Measurements from ENCODE around the gene OASL.

OASL gene

GRCh38 chr12:120981407-120981941, 57.6 kb downstream of the OASL start:
- no peak for DNase-seq (ENCODE audit: low read depth in 1 of 2, low spot score in 1 of 2)
- Histone ChIP-seq H3K27ac (replicated peaks) (no peak overlapping the region), H3K27me3 (ENCODE audit: insufficient read depth, poor library complexity, severe bottlenecking) (no peaks in the 10 kb centered on the region), H3K4me3 (replicated peaks; ENCODE audit: insufficient read depth, low read length) (no peak overlapping the region)
- no peak for TF ChIP-seq GABPA (IDR thresholded peaks at IDR 0.05; ENCODE audit: low read depth)
- no peak for TF ChIP-seq REST (IDR thresholded peaks at IDR 0.05; ENCODE audit: insufficient replicate concordance, low read depth)
- TF ChIP-seq CTCF (IDR thresholded peaks at IDR 0.05; ENCODE audit: insufficient read depth, low read length): no peak
- no peak for TF ChIP-seq POLR2AphosphoS5 (IDR thresholded peaks at IDR 0.05; ENCODE audit: low read depth)
- TF ChIP-seq SPI1 (IDR thresholded peaks at IDR 0.05; ENCODE audit: borderline replicate concordance, low read depth): no peak

- DNase-seq (ENCODE audit: low read depth in 1 of 2, low spot score in 1 of 2): no peak
- Histone ChIP-seq H3K27ac (replicated peaks) (no peak overlapping the region), H3K4me3 (replicated peaks; ENCODE audit: insufficient read depth, low read length) (no peak overlapping the region), H3K27me3 (ENCODE audit: insufficient read depth, poor library complexity, severe bottlenecking) (no peaks in the 10 kb centered on the region)
- TF ChIP-seq GABPA (IDR thresholded peaks at IDR 0.05; ENCODE audit: low read depth) (no peak), CTCF (IDR thresholded peaks at IDR 0.05; ENCODE audit: insufficient read depth, low read length) (no peak), REST (IDR thresholded peaks at IDR 0.05; ENCODE audit: insufficient replicate concordance, low read depth) (no peak), POLR2AphosphoS5 (IDR thresholded peaks at IDR 0.05; ENCODE audit: low read depth) (no peak), SPI1 (IDR thresholded peaks at IDR 0.05; ENCODE audit: borderline replicate concordance, low read depth) (no peak)
Observed at GRCh38 chr12:120980800-120981368, 58.2 kb downstream of the OASL start.

- TF ChIP-seq REST (IDR thresholded peaks at IDR 0.05; ENCODE audit: insufficient replicate concordance, low read depth) (peak; percentile 84), CTCF (IDR thresholded peaks at IDR 0.05; ENCODE audit: insufficient read depth, low read length) (no peak)
- H3K27me3 ChIP-seq (ENCODE audit: insufficient read depth, poor library complexity, severe bottlenecking): no peaks in the 10 kb centered on the region
- no peak for DNase-seq (ENCODE audit: low read depth in 1 of 2, low spot score in 1 of 2)
- H3K27ac ChIP-seq (replicated peaks): no peak overlapping the region
- H3K4me3 ChIP-seq (replicated peaks; ENCODE audit: insufficient read depth, low read length): no peak overlapping the region
Observed at GRCh38 chr12:120979862-120980696, 59.0 kb downstream of the OASL start.
